ENCODE measurements around the gene SLC27A5. TPM values are rescaled to one million over a fixed set of nuclear protein-coding genes. Genes with fewer than 3 reads are reported as not detected.
A peak's percentile ranks its signal among the peaks of the same experiment; 100 is the strongest.

The SLC27A5 gene
- total and polyA plus RNA-seq, 2 experiments from 2014 or later, result 3.6 to 5.1 TPM

DNA sequence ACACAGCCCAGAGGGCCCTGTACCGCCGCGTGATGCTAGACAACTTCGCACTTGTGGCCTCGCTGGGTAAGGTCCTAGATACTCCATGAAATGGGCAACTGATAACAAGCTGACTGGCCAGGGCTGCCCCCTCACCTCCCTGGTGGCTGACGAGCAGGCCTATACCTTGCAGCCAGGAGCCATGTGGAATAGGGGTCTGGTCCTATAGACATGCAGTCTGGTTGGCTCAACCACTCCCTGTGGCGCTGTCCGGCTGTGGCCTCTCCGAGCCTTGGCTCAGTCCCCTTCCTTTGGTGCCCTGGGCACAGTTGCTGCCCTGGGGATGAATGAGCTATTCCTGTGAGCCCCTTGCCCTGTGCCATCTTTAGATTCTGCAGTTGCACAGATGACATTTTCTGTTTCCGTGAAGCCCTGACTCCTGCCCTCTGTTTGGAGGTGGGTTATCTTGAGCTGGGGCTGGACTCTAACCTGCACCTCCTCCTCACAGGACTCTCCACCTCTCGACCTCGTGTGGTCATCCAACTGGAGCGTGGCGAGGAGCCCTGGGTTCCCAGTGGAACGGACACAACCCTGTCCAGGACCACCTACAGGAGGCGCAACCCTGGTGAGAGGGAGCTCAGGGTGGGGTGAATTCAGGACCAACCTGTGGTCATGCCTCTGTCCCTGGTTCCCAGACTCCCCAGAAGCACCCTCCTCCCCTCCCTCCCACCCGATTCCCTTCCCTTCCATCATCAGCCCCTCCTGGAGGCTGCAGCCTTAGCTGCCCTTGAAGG, 42.4 kb downstream of the SLC27A5 start:
- Histone ChIP-seq H3K79me2 (ENCODE audit: insufficient read depth) (peaks cover 27% of the 10 kb centered on the region), H3K27ac (no peak overlapping the region), H3K27me3 (replicated peaks; ENCODE audit: insufficient read depth) (no peaks in the 10 kb centered on the region), H3K36me3 (ENCODE audit: low read depth) (no peaks in the 10 kb centered on the region; the same call in 1 of the 2 replicates), H3K4me2 (ENCODE audit: unreplicated experiment) (no peak overlapping the region), H3K4me1 (ENCODE audit: insufficient read depth) (peaks cover 7% of the 10 kb centered on the region), H4K20me1 (ENCODE audit: insufficient read depth) (no peaks in the 10 kb centered on the region), H3K4me3 (no peak overlapping the region), H3K9me3 (ENCODE audit: low read depth) (no peaks in the 10 kb centered on the region), H3K9me2 (ENCODE audit: insufficient read depth) (no peaks in the 10 kb centered on the region), H3K9ac (no peak overlapping the region), H3F3A (ENCODE audit: insufficient read depth) (peaks cover 10% of the 10 kb centered on the region; the same call in 1 of the 2 replicates), H2AFZ (no peak overlapping the region)
- DNase-seq, result no peak
- 95 to 96% methylated on average over 11 to 17 of the region's 17 CpGs for WGBS, 2 experiments (ENCODE audit: low coverage in 1 of 2, low lambda C conversion rate in 2 of 2, missing lambda C conversion rate in 2 of 2)
- no peak for TF ChIP-seq EZH2phosphoT487 (IDR thresholded peaks at IDR 0.05; ENCODE audit: insufficient read depth, low read depth)
- no peak for TF ChIP-seq EZH2 (IDR thresholded peaks at IDR 0.05; ENCODE audit: insufficient read depth, poor library complexity, severe bottlenecking)
- in situ Hi-C loops (cut with MboI), result no loop called here

DNA sequence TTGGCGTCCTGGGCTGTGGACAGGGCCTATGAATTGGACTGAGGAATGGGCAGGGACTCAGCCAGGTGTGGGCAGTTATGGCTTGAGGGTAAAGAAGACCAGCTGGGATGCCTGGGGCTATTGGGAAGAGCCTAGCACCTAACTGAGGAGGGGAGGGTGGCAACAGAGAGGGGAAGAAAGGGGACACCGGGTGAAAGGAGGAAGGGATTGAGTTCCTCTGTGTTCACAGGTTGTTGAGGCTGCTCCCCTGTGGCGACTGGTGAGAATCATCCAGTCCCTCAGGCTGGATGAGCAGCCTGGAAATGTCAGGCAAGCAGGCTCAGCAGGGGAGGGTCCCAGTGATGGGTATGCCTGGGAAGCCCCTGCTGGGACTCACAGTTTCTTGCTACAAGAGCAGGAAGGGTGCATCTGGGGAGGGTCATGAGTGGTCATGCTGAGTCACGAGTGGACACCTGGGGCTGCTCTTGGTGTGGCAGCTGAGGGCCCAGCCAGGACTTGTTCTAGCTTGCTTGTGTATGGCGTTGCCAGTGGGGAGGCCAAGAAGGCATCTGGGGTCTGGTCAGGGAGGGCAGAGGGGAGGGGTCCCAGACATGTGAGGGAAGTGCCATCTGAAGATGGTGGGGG, 43.5 kb downstream of the SLC27A5 start:
- Histone ChIP-seq H3K9me2 (ENCODE audit: insufficient read depth) (no peaks in the 10 kb centered on the region), H4K20me1 (ENCODE audit: insufficient read depth) (no peaks in the 10 kb centered on the region), H3K79me2 (ENCODE audit: insufficient read depth) (peaks cover 27% of the 10 kb centered on the region), H3K27me3 (replicated peaks; ENCODE audit: insufficient read depth) (no peaks in the 10 kb centered on the region), H3F3A (ENCODE audit: insufficient read depth) (no peaks in the 10 kb centered on the region), H3K9me3 (ENCODE audit: low read depth) (no peaks in the 10 kb centered on the region), H3K27ac (no peak overlapping the region), H3K4me1 (ENCODE audit: insufficient read depth) (peaks cover 5% of the 10 kb centered on the region; the same call in 1 of the 2 replicates), H3K36me3 (ENCODE audit: low read depth) (no peaks in the 10 kb centered on the region; the same call in 1 of the 2 replicates), H3K9ac (peak overlapping the region; percentile 53), H3K4me3 (peak overlapping the region; percentile 81), H2AFZ (no peak overlapping the region), H3K4me2 (ENCODE audit: unreplicated experiment) (peak overlapping the region; percentile 57)
- DNase-seq, result peak; percentile 27
- WGBS, 2 experiments (ENCODE audit: low coverage in 1 of 2, low lambda C conversion rate in 2 of 2, missing lambda C conversion rate in 2 of 2), result 37 to 41% methylated on average over 5 of the region's 5 CpGs
- TF ChIP-seq EZH2phosphoT487 (IDR thresholded peaks at IDR 0.05; ENCODE audit: insufficient read depth, low read depth) (no peak), EZH2 (IDR thresholded peaks at IDR 0.05; ENCODE audit: insufficient read depth, poor library complexity, severe bottlenecking) (no peak)
- in situ Hi-C loops (cut with MboI), result no loop called here

DNA sequence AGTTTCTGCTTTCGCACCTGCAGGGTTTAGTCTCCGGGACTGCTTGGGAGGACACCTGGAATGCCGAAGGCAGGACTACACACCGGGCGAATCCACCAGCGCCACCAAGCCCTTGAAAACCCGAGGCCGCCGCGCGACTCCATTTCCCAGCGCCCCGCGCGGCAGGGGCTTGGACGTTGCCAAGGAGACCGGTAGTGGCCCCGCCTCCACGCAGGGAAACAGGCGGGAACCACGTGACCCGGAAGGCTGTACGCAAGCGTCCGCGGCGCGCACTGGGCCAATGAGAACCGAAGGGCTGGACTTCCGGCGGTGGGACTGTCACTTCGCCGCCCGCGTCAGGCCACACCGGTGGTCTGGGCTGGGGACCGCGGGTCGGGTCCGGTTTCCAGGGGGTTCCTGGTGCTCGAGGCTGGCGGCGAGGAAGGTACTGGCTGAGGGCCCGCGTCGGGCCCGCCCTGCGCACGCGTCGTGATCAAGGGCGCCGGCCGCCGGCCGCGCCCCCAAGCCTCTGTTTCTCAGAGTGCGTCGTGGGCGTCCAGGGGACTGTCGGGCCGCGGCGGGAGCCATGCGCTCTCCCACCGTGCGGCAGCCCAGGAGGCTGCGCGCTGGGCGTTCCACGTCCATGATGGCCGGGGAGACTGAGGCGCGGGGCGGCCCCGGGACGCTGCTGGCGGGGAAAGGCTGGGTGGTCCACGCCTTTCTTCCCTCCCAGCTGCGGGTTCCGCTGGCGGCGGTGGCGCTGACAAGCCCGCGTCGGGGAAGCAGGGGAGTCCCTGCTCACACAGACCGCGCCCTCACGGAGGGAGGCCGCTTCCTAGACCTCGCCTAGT, 44.8 kb downstream of the SLC27A5 start, which contains the start of gene ZNF324:
Gene ZNF324, plus strand, starts transcription at position 321 of the 830 bp plus-strand sequence. CDS start 2,106 bp downstream, outside the sequence.
- peak within 1 kb of the TSS; percentile 81 for H3K4me3 ChIP-seq
- H3K9me2 ChIP-seq (ENCODE audit: insufficient read depth), result no peaks in the 10 kb centered on the region
- H3K27ac ChIP-seq, result peak within 1 kb of the TSS; percentile 47
- no peaks in the 10 kb centered on the region for H3F3A ChIP-seq (ENCODE audit: insufficient read depth)
- no peaks in the 10 kb centered on the region for H3K36me3 ChIP-seq (ENCODE audit: low read depth)
- H3K79me2 ChIP-seq (ENCODE audit: insufficient read depth), result peaks cover 27% of the 10 kb centered on the region
- TF ChIP-seq EZH2 (IDR thresholded peaks at IDR 0.05; ENCODE audit: insufficient read depth, poor library complexity, severe bottlenecking) (no peak), EZH2phosphoT487 (IDR thresholded peaks at IDR 0.05; ENCODE audit: insufficient read depth, low read depth) (no peak)
- in situ Hi-C loops (cut with MboI), result no loop called here
- H3K9ac ChIP-seq, result peak within 1 kb of the TSS; percentile 80
- no peaks in the 10 kb centered on the region for H3K9me3 ChIP-seq (ENCODE audit: low read depth)
- peak within 1 kb of the TSS; percentile 97 for H2AFZ ChIP-seq
- peak; percentile 100 for DNase-seq
- H3K4me1 ChIP-seq (ENCODE audit: insufficient read depth), result peaks cover 5% of the 10 kb centered on the region; the same call in 1 of the 2 replicates
- WGBS, 2 experiments (ENCODE audit: low coverage in 1 of 2, low lambda C conversion rate in 2 of 2, missing lambda C conversion rate in 2 of 2), result 1 to 2% methylated on average over 86 to 87 of the region's 92 CpGs
- H4K20me1 ChIP-seq (ENCODE audit: insufficient read depth), result no peaks in the 10 kb centered on the region
- H3K27me3 ChIP-seq (replicated peaks; ENCODE audit: insufficient read depth), result no peaks in the 10 kb centered on the region
- peak within 1 kb of the TSS; percentile 91 for H3K4me2 ChIP-seq (ENCODE audit: unreplicated experiment)

Data from GM23248 (cell line).